HEK293T (cell line): Measurements from ENCODE around the gene IL22RA2.

Experiments
- BHLHE40 ChIP-seq: fragments of 450-650 bp; IDR thresholded peaks from 2 replicates; pipeline ENCODE4 v1.6.1; 2016; ENCODE audit warnings: mild to moderate bottlenecking, moderate library complexity, borderline replicate concordance
- FOXA1 ChIP-seq: fragments of 450-650 bp; IDR thresholded peaks from 2 replicates; pipeline ENCODE4 v1.6.1; 2016; ENCODE audit warnings: mild to moderate bottlenecking
- L3MBTL2 ChIP-seq: fragments of 450-650 bp; conservative IDR thresholded peaks from 2 replicates; pipeline ENCODE4 v1.6.1; 2016; ENCODE audit warnings: mild to moderate bottlenecking
- LEF1 ChIP-seq: fragments of 450-650 bp; IDR thresholded peaks from 2 replicates; pipeline ENCODE4 v1.6.1; 2017; ENCODE audit warnings: mild to moderate bottlenecking, borderline replicate concordance
- NFRKB ChIP-seq: fragments of 450-650 bp; IDR thresholded peaks from 2 replicates; pipeline ENCODE4 v1.6.1; 2016; ENCODE audit warnings: mild to moderate bottlenecking, moderate library complexity

GRCh38 chr6:137115658-137116057, 57.8 kb downstream of the IL22RA2 start:
- TF ChIP-seq LEF1 (no peak), NFRKB (no peak), FOXA1 (no peak), L3MBTL2 (no peak), BHLHE40 (no peak)
